GM12874 (cell line): ENCODE measurements around the gene FAM110A.

Experiments
- CTCF ChIP-seq: IDR thresholded peaks from 2 replicates; pipeline ENCODE4 v1.5.1; 2011; ENCODE audit warnings: low read depth, mild to moderate bottlenecking, control low read depth, low read length, moderate library complexity; ENCODE audit not compliant: insufficient read depth

Gene FAM110A

GRCh38 chr20:855466-856360 is 22.2 kb downstream of the FAM110A start:
- no peak for TF ChIP-seq CTCF

- TF ChIP-seq CTCF: no peak
Measured at GRCh38 chr20:856361-856775, 22.9 kb downstream of the FAM110A start.

GRCh38 chr20:858011-858410 is 24.5 kb downstream of the FAM110A start:
- no peak for TF ChIP-seq CTCF

GRCh38 chr20:859751-860231 is 26.3 kb downstream of the FAM110A start:
- no peak for TF ChIP-seq CTCF

- TF ChIP-seq CTCF: no peak
Measured at GRCh38 chr20:860891-861290, 27.4 kb downstream of the FAM110A start.

- no peak for TF ChIP-seq CTCF
Measured at GRCh38 chr20:865440-865839, 31.9 kb downstream of the FAM110A start.

GRCh38 chr20:868279-868678 is 34.8 kb downstream of the FAM110A start:
- TF ChIP-seq CTCF: no peak
